Measurements from ENCODE around the gene FGF14. TPM values are rescaled to one million over a fixed set of nuclear protein-coding genes. Genes with fewer than 3 reads are reported as not detected.

Gene FGF14
- total RNA-seq, 1 experiment from 2014 or later = not detected

- Histone ChIP-seq H3K27me3 (ENCODE audit: low read length) (peaks cover 18% of the 10 kb centered on the region), H3K9me2 (replicated peaks; ENCODE audit: low read length) (no peaks in the 10 kb centered on the region), H3K9ac (ENCODE audit: low read length) (no peak overlapping the region), H2AFZ (ENCODE audit: low read length) (no peak overlapping the region), H3K27ac (ENCODE audit: low read length) (no peak overlapping the region), H3K36me3 (ENCODE audit: low read depth, low read length) (no peaks in the 10 kb centered on the region), H3K4me1 (ENCODE audit: insufficient read depth, low read length) (no peaks in the 10 kb centered on the region), H3K4me3 (ENCODE audit: low read length) (no peak overlapping the region), H3K4me2 (ENCODE audit: low read length) (no peak overlapping the region), H3K79me2 (ENCODE audit: low read length) (no peaks in the 10 kb centered on the region), H3F3A (ENCODE audit: low read length, unreplicated experiment) (no peaks in the 10 kb centered on the region), H4K20me1 (ENCODE audit: low read length) (no peaks in the 10 kb centered on the region), H3K9me3 (ENCODE audit: low read length) (no peaks in the 10 kb centered on the region)
- DNase-seq (no peak), ATAC-seq (no peak)
- BruUV-seq (replicated peaks) = no TSS peak
- ChIA-PET CTCF (no interaction called here), POLR2A (ENCODE audit: unreplicated experiment) (no interaction called here)
- intact Hi-C loops (cut with micrococcal nuclease) = no loop called here
- TF ChIP-seq CTCF (conservative IDR thresholded peaks at IDR 0.05; ENCODE audit: low read depth, low read length) (no peak), EZH2 (IDR thresholded peaks at IDR 0.05; ENCODE audit: low read length, unreplicated experiment) (no peak), EZH2phosphoT487 (IDR thresholded peaks at IDR 0.05; ENCODE audit: borderline replicate concordance, low read length) (no peak)
Observed at GRCh38 chr13:102333320-102334198, 68.3 kb downstream of the FGF14 start.

- Histone ChIP-seq H3K4me1 (ENCODE audit: insufficient read depth, low read length) (no peaks in the 10 kb centered on the region), H3K9ac (ENCODE audit: low read length) (no peak overlapping the region), H3K4me2 (ENCODE audit: low read length) (no peak overlapping the region), H3K79me2 (ENCODE audit: low read length) (no peaks in the 10 kb centered on the region), H3K9me3 (ENCODE audit: low read length) (no peaks in the 10 kb centered on the region), H3K4me3 (ENCODE audit: low read length) (no peak overlapping the region), H3F3A (ENCODE audit: low read length, unreplicated experiment) (no peaks in the 10 kb centered on the region), H3K36me3 (ENCODE audit: low read depth, low read length) (no peaks in the 10 kb centered on the region), H3K27me3 (ENCODE audit: low read length) (no peaks in the 10 kb centered on the region), H3K9me2 (replicated peaks; ENCODE audit: low read length) (no peaks in the 10 kb centered on the region), H2AFZ (ENCODE audit: low read length) (no peak overlapping the region), H3K27ac (ENCODE audit: low read length) (no peak overlapping the region), H4K20me1 (ENCODE audit: low read length) (no peaks in the 10 kb centered on the region)
- ChIA-PET CTCF (no interaction called here), POLR2A (ENCODE audit: unreplicated experiment) (no interaction called here)
- DNase-seq (no peak), ATAC-seq (no peak)
- intact Hi-C loops (cut with micrococcal nuclease) = no loop called here
- BruUV-seq (replicated peaks) = no TSS peak
- TF ChIP-seq EZH2 (IDR thresholded peaks at IDR 0.05; ENCODE audit: low read length, unreplicated experiment) (no peak), EZH2phosphoT487 (IDR thresholded peaks at IDR 0.05; ENCODE audit: borderline replicate concordance, low read length) (no peak), CTCF (conservative IDR thresholded peaks at IDR 0.05; ENCODE audit: low read depth, low read length) (no peak)
Observed at GRCh38 chr13:102328909-102329308, 72.9 kb downstream of the FGF14 start.

GRCh38 chr13:102327119-102327617, 74.7 kb downstream of the FGF14 start:
- Histone ChIP-seq H3K4me1 (ENCODE audit: insufficient read depth, low read length) (no peaks in the 10 kb centered on the region), H3K27me3 (ENCODE audit: low read length) (no peaks in the 10 kb centered on the region; the same call in 1 of the 2 replicates), H3K27ac (ENCODE audit: low read length) (no peak overlapping the region), H3F3A (ENCODE audit: low read length, unreplicated experiment) (no peaks in the 10 kb centered on the region), H3K9me2 (replicated peaks; ENCODE audit: low read length) (no peaks in the 10 kb centered on the region), H3K9me3 (ENCODE audit: low read length) (no peaks in the 10 kb centered on the region), H3K79me2 (ENCODE audit: low read length) (no peaks in the 10 kb centered on the region), H3K4me3 (ENCODE audit: low read length) (no peak overlapping the region), H2AFZ (ENCODE audit: low read length) (no peak overlapping the region), H3K4me2 (ENCODE audit: low read length) (no peak overlapping the region), H3K36me3 (ENCODE audit: low read depth, low read length) (no peaks in the 10 kb centered on the region), H3K9ac (ENCODE audit: low read length) (no peak overlapping the region), H4K20me1 (ENCODE audit: low read length) (no peaks in the 10 kb centered on the region)
- CTCF ChIA-PET = no interaction called here
- ATAC-seq (no peak), DNase-seq (no peak)
- TF ChIP-seq CTCF (conservative IDR thresholded peaks at IDR 0.05; ENCODE audit: low read depth, low read length) (no peak), EZH2phosphoT487 (IDR thresholded peaks at IDR 0.05; ENCODE audit: borderline replicate concordance, low read length) (no peak), EZH2 (IDR thresholded peaks at IDR 0.05; ENCODE audit: low read length, unreplicated experiment) (no peak)
- intact Hi-C loops (cut with micrococcal nuclease) = no loop called here
- BruUV-seq (replicated peaks) = no TSS peak
- POLR2A ChIA-PET (ENCODE audit: unreplicated experiment) = no interaction called here

All from PC-3 (cell line).